Nephron (organoid): Measurements from ENCODE around the gene GPR141.

Experiments used
- H3K27ac Mint-ChIP-seq, 3 experiments: 2 replicates each; pipeline ENCODE4 v1.8.0; 2020; ENCODE audit warnings: mixed read lengths in 3 of 3, mild to moderate bottlenecking in 2 of 3, moderate library complexity in 1 of 3
- H3K27me3 Mint-ChIP-seq: 2 replicates; pipeline ENCODE4 v1.8.0; 2021; ENCODE audit warnings: low read depth, mild to moderate bottlenecking, moderate library complexity, mixed read lengths
- H3K36me3 Mint-ChIP-seq: 2 replicates; pipeline ENCODE4 v1.8.0; 2020; ENCODE audit warnings: low read depth, mixed read lengths
- H3K4me1 Mint-ChIP-seq: 2 replicates; pipeline ENCODE4 v1.8.0; 2020; ENCODE audit warnings: mixed read lengths
- H3K4me3 Mint-ChIP-seq, 3 experiments: 2 replicates each; pipeline ENCODE4 v1.8.0; 2020; ENCODE audit warnings: mild to moderate bottlenecking in 3 of 3, mixed read lengths in 3 of 3, moderate library complexity in 2 of 3
- H3K9me3 Mint-ChIP-seq: 2 replicates; pipeline ENCODE4 v1.8.0; 2020; ENCODE audit warnings: mixed read lengths
- TF ChIP-seq, protein P1 (sequence below), 3 experiments: fragments of 200-600 bp; sonication (generic); IDR thresholded peaks; one replicate each; pipeline ENCODE4 v1.5.0; 2021; ENCODE audit warnings: antibody characterized with exemption in 3 of 3; ENCODE audit not compliant: unreplicated experiment in 3 of 3

The GPR141 gene

DNA sequence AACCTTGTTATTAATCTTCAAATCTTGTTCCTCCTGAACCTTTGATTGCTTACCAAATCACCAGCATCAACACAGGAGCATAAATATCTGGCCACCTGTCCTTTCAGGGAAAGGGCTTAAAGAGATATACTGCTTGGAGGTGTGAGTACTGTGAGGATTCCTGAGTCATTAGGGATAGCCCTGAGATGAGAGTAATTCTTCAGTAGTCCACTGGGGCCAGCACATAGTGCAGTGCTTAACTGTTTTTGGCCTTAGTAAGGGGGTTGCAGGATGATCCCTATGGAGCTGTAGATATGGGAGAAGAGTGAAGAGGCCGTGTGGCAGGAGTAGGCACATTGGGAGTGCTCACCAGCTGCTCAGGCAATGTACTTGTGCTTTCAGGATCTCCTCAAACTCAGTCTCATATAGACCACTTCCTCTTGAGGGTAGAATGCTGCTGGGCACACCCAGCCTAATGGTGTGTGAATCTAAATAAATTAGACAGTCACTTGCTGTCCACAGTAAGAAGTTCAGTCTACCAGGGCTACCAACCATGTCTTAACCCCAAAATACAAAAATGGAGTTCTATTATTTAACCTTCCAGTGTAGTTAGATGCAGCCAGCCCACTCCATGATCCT, 26.5 kb upstream of the GPR141 start:
- TF ChIP-seq, protein P1, sequence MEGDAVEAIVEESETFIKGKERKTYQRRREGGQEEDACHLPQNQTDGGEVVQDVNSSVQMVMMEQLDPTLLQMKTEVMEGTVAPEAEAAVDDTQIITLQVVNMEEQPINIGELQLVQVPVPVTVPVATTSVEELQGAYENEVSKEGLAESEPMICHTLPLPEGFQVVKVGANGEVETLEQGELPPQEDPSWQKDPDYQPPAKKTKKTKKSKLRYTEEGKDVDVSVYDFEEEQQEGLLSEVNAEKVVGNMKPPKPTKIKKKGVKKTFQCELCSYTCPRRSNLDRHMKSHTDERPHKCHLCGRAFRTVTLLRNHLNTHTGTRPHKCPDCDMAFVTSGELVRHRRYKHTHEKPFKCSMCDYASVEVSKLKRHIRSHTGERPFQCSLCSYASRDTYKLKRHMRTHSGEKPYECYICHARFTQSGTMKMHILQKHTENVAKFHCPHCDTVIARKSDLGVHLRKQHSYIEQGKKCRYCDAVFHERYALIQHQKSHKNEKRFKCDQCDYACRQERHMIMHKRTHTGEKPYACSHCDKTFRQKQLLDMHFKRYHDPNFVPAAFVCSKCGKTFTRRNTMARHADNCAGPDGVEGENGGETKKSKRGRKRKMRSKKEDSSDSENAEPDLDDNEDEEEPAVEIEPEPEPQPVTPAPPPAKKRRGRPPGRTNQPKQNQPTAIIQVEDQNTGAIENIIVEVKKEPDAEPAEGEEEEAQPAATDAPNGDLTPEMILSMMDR (IDR thresholded peaks at IDR 0.05; ENCODE audit: unreplicated experiment in 3 of 3): no peak
- Mint-ChIP-seq H3K27ac (no peak overlapping the region), H3K4me1 (no peaks in the 10 kb centered on the region), H3K36me3 (no peaks in the 10 kb centered on the region), H3K27me3 (no peaks in the 10 kb centered on the region), H3K9me3 (peaks cover 5% of the 10 kb centered on the region), H3K4me3 (no peak overlapping the region)

DNA sequence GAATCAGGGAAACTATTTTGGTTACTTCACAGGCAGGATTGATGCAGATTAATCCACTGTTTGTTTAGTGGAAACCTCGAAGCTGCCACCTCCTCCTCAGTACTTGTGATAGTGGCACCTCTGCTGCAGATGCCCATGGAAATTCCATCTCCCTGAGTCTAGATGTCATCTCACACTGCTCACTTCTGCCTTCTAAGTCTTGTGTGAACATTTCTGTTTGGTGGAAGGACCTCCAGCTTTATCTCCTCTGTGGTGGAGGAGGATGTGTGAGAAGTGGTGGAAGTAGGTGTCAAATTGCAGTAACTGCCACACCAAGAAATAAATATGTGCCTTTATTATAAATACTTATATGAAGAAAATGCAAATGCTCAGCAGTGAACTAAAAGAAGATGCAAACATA, 25.8 kb upstream of the GPR141 start:
- H3K4me3 Mint-ChIP-seq: no peak overlapping the region
- no peaks in the 10 kb centered on the region for H3K4me1 Mint-ChIP-seq
- no peak overlapping the region for H3K27ac Mint-ChIP-seq
- H3K36me3 Mint-ChIP-seq: no peaks in the 10 kb centered on the region
- H3K9me3 Mint-ChIP-seq: peaks cover 5% of the 10 kb centered on the region
- H3K27me3 Mint-ChIP-seq: no peaks in the 10 kb centered on the region
- TF ChIP-seq, protein P1 (IDR thresholded peaks at IDR 0.05; ENCODE audit: unreplicated experiment in 3 of 3): no peak

DNA sequence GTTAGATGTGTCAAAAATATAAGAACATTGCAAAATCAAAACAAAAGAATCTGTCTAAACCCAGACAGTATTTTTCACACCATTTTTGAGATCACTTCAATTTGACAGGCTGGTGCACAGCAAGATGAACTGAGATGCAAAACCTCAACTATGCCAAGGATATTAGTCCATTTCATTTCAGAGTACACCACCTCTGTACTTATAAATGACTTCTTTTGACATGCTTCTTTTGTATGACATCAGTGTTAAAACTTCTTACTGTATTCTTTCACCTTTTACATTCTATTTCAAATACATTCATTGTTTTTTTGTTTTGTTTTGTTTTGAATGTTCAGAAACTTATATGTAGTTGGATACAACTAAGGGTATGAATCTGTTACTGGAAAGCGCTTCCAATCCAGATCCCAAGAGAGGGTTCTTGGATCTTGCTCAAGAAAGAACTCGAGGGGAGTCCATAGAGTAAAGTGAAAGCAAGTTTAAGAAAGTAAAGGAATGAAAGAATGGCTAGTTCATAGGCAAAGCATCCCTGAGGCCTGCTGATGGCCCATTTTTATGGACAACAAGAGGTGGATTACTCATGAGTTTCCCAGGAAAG, 23.5 kb upstream of the GPR141 start:
- H3K4me1 Mint-ChIP-seq: no peaks in the 10 kb centered on the region
- H3K4me3 Mint-ChIP-seq: no peak overlapping the region
- H3K36me3 Mint-ChIP-seq: no peaks in the 10 kb centered on the region
- TF ChIP-seq, protein P1 (IDR thresholded peaks at IDR 0.05; ENCODE audit: unreplicated experiment in 3 of 3): no peak
- H3K27ac Mint-ChIP-seq: no peak overlapping the region
- H3K9me3 Mint-ChIP-seq: peaks cover 2% of the 10 kb centered on the region
- H3K27me3 Mint-ChIP-seq: no peaks in the 10 kb centered on the region

DNA sequence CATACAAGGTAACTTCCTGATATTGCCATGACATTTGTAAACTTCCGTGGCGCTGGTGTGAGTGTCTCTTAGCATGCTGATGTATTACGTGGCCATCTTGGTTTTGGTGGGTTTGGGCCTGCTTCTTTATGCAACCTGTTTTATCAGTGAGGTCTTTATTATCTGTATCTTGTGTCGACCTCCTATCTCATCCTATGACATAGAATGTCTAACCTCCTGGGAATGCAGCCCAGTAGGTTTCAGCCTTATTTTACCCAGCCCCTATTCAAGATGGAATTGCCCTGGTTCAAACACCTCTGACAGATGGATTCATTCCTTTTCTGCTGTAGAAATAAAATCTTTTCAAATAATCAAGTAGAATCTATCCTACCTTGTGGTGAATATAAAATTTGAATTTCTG, 23.0 kb upstream of the GPR141 start:
- no peaks in the 10 kb centered on the region for H3K36me3 Mint-ChIP-seq
- no peak overlapping the region for H3K27ac Mint-ChIP-seq
- peaks cover 4% of the 10 kb centered on the region for H3K27me3 Mint-ChIP-seq
- no peaks in the 10 kb centered on the region for H3K4me1 Mint-ChIP-seq
- TF ChIP-seq, protein P1 (IDR thresholded peaks at IDR 0.05; ENCODE audit: unreplicated experiment in 3 of 3): no peak
- H3K9me3 Mint-ChIP-seq: no peaks in the 10 kb centered on the region
- no peak overlapping the region for H3K4me3 Mint-ChIP-seq

DNA sequence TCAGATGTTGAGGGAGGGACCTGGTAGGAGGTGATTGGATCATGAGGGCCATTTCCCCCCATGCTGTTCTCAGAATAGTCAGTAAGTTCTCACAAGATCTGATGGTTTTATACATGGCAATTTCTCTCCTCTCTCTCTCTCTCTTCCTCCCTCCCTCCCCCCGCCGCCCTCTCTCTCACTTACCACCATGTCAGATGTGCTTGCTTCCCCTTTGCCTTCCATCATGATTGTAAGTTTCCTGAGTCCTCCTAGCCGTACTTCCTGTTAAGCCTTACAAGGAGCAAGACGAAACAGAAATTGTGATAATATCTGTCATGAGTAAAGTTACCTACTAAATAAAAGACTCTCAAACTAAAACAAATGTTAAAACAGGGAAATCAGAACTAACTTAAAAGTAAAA, 19.9 kb upstream of the GPR141 start:
- Mint-ChIP-seq H3K36me3 (no peaks in the 10 kb centered on the region), H3K27me3 (peaks cover 9% of the 10 kb centered on the region), H3K27ac (no peak overlapping the region), H3K4me1 (no peaks in the 10 kb centered on the region), H3K9me3 (no peaks in the 10 kb centered on the region), H3K4me3 (no peak overlapping the region)
- TF ChIP-seq, protein P1 (IDR thresholded peaks at IDR 0.05; ENCODE audit: unreplicated experiment in 3 of 3): no peak
